ENCODE results near the gene PAXX.
A peak's percentile ranks its signal among the peaks of the same experiment; 100 is the strongest.

PAXX gene

GRCh38 chr9:137034039-137034708 lies 42.0 kb downstream of the PAXX start:
- no peak for DNase-seq (ENCODE audit: low spot score)

- DNase-seq (ENCODE audit: low spot score), result peak; percentile 64
Measured at GRCh38 chr9:137034709-137035506, 42.7 kb downstream of the PAXX start.

DNA sequence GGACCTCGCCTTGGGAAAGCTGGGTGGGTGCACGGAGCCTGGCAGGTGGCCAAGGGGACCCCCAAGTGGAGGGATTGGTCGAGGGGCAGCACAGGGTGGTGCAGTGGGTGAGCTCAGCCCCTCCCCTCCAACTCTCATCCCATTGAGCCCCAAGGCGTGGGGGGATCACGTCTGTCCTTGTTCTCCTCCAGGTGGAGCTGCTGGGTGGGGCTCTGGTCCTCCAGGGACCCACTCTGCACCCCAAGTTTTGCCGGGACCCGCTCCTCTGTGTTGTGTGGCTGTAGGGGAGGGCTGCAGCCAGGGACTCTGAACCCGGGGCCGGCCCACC lies 43.2 kb downstream of the PAXX start:
- no peak for DNase-seq (ENCODE audit: low spot score)

- no peak for DNase-seq (ENCODE audit: low spot score)
Measured at GRCh38 chr9:137035937-137036336, 43.7 kb downstream of the PAXX start.

- no peak for DNase-seq (ENCODE audit: low spot score)
Measured at GRCh38 chr9:137037035-137037434, 44.8 kb downstream of the PAXX start.

DNA sequence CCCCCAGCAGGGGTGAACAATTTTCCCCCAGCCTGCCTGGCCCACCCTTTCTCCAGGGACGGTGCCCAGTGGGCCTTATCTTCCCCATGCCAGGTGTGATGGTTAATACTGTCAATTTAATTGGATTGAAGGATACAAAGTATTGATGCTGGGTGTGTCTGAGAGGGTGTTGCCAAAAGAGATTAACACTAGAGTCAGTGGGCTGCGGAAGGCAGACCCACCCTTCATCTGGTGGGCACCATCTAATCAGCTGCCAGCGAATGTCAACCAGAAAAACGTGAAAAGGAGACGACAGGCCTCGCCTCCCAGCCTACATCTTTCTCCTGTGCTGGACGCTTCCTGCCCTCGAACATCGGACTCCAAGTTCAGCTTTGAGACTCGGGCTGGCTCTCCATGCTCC lies 45.3 kb downstream of the PAXX start:
- DNase-seq (ENCODE audit: low spot score), result no peak

DNA sequence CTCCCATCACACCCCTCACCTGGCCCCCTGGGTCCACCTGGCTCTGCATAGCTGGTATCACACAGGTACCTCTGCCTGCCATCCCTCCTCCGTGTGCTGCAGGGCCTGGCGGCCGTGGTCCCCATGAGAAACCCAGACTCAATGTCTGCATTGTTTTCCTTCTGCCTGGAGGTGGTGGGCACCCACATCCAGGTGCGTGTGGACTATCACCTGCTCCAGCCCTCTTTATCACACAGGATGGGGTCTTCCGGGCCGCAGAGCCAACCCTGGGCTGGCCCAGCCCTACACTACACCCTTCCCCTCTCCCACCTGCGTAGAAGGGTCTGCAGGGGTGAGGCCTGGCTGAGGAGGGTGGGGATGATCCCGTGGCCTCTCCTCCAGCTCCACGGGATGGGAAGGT lies 46.7 kb downstream of the PAXX start:
- DNase-seq (ENCODE audit: low spot score), result no peak

- DNase-seq (ENCODE audit: low spot score), result no peak
Measured at GRCh38 chr9:137039611-137040366, 47.6 kb downstream of the PAXX start.

GRCh38 chr9:137040568-137040967 lies 48.3 kb downstream of the PAXX start:
- DNase-seq (ENCODE audit: low spot score), result no peak

- DNase-seq (ENCODE audit: low spot score), result peak; percentile 60
Measured at GRCh38 chr9:137041124-137041523, 48.9 kb downstream of the PAXX start.

GRCh38 chr9:137042751-137043727 lies 50.8 kb downstream of the PAXX start:
- no peak for DNase-seq (ENCODE audit: low spot score)
